Gastrocnemius medialis (tissue), 4 donors: Measurements from ENCODE around the gene TMEM91. TPM values are rescaled to one million over a fixed set of nuclear protein-coding genes. Genes with fewer than 3 reads are reported as not detected.
A peak's percentile ranks its signal among the peaks of the same experiment; 100 is the strongest.

Source experiments
- ATAC-seq, 2 donors: fragments of 150-250 bp; one replicate each; pipeline ENCODE4 v1.9.1; 2016
- DNase-seq, 2 donors: peaks; one replicate each; pipeline ENCODE4 v3.0.0-alpha.2; 2019
- H3K27ac ChIP-seq, 4 donors: fragments of 200-600 bp; sonication (generic); 1 replicate in 1 of 4; 2 replicates in 3 of 4; pipeline ENCODE4 v1.5.1; 2016 to 2018; ENCODE audit warnings: mild to moderate bottlenecking in 2 of 4, moderate library complexity in 1 of 4
- H3K27me3 ChIP-seq, 3 donors: fragments of 200-600 bp; sonication (generic) in 2 of 3; 1 replicate in 1 of 3; 2 replicates in 2 of 3; pipeline versions ENCODE4 v1.5.1 to v1.6.0; 2016 to 2019; ENCODE audit warnings: mild to moderate bottlenecking in 1 of 3, moderate library complexity in 1 of 3
- H3K36me3 ChIP-seq, 2 donors: fragments of 200-600 bp; sonication (generic) in 1 of 2; one replicate each; pipeline ENCODE4 v1.5.1; 2017 to 2018
- H3K4me1 ChIP-seq, 2 donors: fragments of 200-600 bp; sonication (generic) in 1 of 2; one replicate each; pipeline ENCODE4 v1.5.1; 2016 to 2017; ENCODE audit warnings: mild to moderate bottlenecking in 2 of 2
- H3K4me3 ChIP-seq, 4 donors: fragments of 200-600 bp; sonication (generic) in 3 of 4; 1 replicate in 1 of 4; 2 replicates in 3 of 4; pipeline ENCODE4 v1.5.1; 2016 to 2019; ENCODE audit warnings: mild to moderate bottlenecking in 2 of 4
- H3K9me3 ChIP-seq, 3 donors: fragments of 200-600 bp; sonication (generic) in 2 of 3; 1 replicate in 1 of 3; 2 replicates in 2 of 3; pipeline ENCODE4 v1.5.1; 2016 to 2019
- CTCF ChIP-seq, 5 experiments: fragments of 450-650 bp in 3 of 5; fragments of 200-600 bp in 2 of 5; sonication (generic) in 2 of 5; IDR thresholded peaks in 4 of 5; conservative IDR thresholded peaks in 1 of 5; 1 replicate in 4 of 5; 2 replicates in 1 of 5; pipeline ENCODE4 v1.5.1; 2016 to 2019; ENCODE audit warnings: antibody characterized with exemption in 5 of 5, mild to moderate bottlenecking in 3 of 5, moderate library complexity in 3 of 5
- POLR2A ChIP-seq, 2 donors: fragments of 450-650 bp; IDR thresholded peaks; one replicate each; pipeline ENCODE4 v1.6.1; 2017; ENCODE audit warnings: antibody characterized with exemption in 2 of 2, mild to moderate bottlenecking in 2 of 2, moderate library complexity in 2 of 2
- in situ Hi-C, 4 donors: fragments of 200-750 bp; cut with MboI; loops; one replicate each; pipeline versions ENCODE4 v1.15.0 to v1.8.0; 2017; ENCODE audit warnings: low sequenced_read_pairs in 4 of 4
- intact Hi-C: fragments of 100-400 bp; cut with DNase I; formaldehyde crosslinking; loops from one replicate; pipeline ENCODE4 v1.15.1; 2023; ENCODE audit warnings: low total_unique reads
- total RNA-seq, 4 donors: library from RNA; depleted of rRNA; stranded (reverse); fragments of >200 nt; gene quantifications; one replicate each; pipeline versions ENCODE4 v1.1.0 to v1.2.3, GENCODE V29; 2016

The TMEM91 gene
- total RNA-seq, 4 donors from 2014 or later, result 1.6 to 13.6 (median 4.7) TPM

GRCh38 chr19:41332468-41332867, 43.9 kb upstream of the TMEM91 start:
- TF ChIP-seq POLR2A (IDR thresholded peaks at IDR 0.05) (no peak), CTCF (IDR thresholded peaks at IDR 0.05 in 4 of 5, conservative IDR thresholded peaks at IDR 0.05 in 1 of 5) (no peak)
- Histone ChIP-seq H3K9me3 (no peaks in the 10 kb centered on the region), H3K27ac (no peak overlapping the region), H3K4me1 (peaks cover 0 to 12% of the 10 kb centered on the region in 2 donors), H3K4me3 (no peak overlapping the region), H3K27me3 (no peaks in the 10 kb centered on the region), H3K36me3 (no peaks in the 10 kb centered on the region)
- DNase-seq (no peak), ATAC-seq (no peak)
- in situ Hi-C loops (no loop called here), intact Hi-C loops (no loop called here)

GRCh38 chr19:41334793-41335192, 41.5 kb upstream of the TMEM91 start:
- ATAC-seq, result peak in 1 of 2 donors; percentile 41
- H3K27me3 ChIP-seq, result no peaks in the 10 kb centered on the region
- no peak for DNase-seq
- H3K4me1 ChIP-seq, result no peaks in the 10 kb centered on the region
- in situ Hi-C loops (no loop called here), intact Hi-C loops (no loop called here)
- H3K27ac ChIP-seq, result peak overlapping the region in 3 of 4 donors; percentile 10 to 63 (median 40)
- no peak for TF ChIP-seq CTCF (IDR thresholded peaks at IDR 0.05 in 4 of 5, conservative IDR thresholded peaks at IDR 0.05 in 1 of 5)
- no peak for TF ChIP-seq POLR2A (IDR thresholded peaks at IDR 0.05)
- H3K9me3 ChIP-seq, result no peaks in the 10 kb centered on the region
- no peak overlapping the region for H3K4me3 ChIP-seq
- H3K36me3 ChIP-seq, result no peaks in the 10 kb centered on the region

- no peak overlapping the region for H3K27ac ChIP-seq
These were observed 40.9 kb upstream of the TMEM91 start for GRCh38 chr19:41335467-41335866.

GRCh38 chr19:41339936-41340335, 36.4 kb upstream of the TMEM91 start:
- no peaks in the 10 kb centered on the region for H3K27me3 ChIP-seq
- H3K4me1 ChIP-seq, result no peaks in the 10 kb centered on the region
- peaks cover 0 to 4% of the 10 kb centered on the region in 2 donors for H3K36me3 ChIP-seq
- no peaks in the 10 kb centered on the region for H3K9me3 ChIP-seq
- intact Hi-C loops (no loop called here), in situ Hi-C loops (no loop called here)
- no peak overlapping the region for H3K4me3 ChIP-seq
- H3K27ac ChIP-seq, result no peak overlapping the region
- TF ChIP-seq POLR2A (IDR thresholded peaks at IDR 0.05) (no peak), CTCF (IDR thresholded peaks at IDR 0.05 in 4 of 5, conservative IDR thresholded peaks at IDR 0.05 in 1 of 5) (no peak)
- DNase-seq (no peak), ATAC-seq (no peak)

More at GRCh38 chr19:41335467-41335866, 40.9 kb upstream of the TMEM91 start:
- no peak for ATAC-seq
- DNase-seq, result no peak
- no peaks in the 10 kb centered on the region for H3K27me3 ChIP-seq
- TF ChIP-seq POLR2A (IDR thresholded peaks at IDR 0.05) (no peak), CTCF (IDR thresholded peaks at IDR 0.05 in 4 of 5, conservative IDR thresholded peaks at IDR 0.05 in 1 of 5) (no peak)
- intact Hi-C loops (no loop called here), in situ Hi-C loops (no loop called here)
- H3K4me1 ChIP-seq, result no peaks in the 10 kb centered on the region
- H3K36me3 ChIP-seq, result no peaks in the 10 kb centered on the region
- H3K9me3 ChIP-seq, result no peaks in the 10 kb centered on the region
- H3K4me3 ChIP-seq, result no peak overlapping the region
